ENCODE data around the gene ASB18. TPM values are rescaled to one million over a fixed set of nuclear protein-coding genes. Genes with fewer than 3 reads are reported as not detected.

ASB18 gene
- polyA plus RNA-seq, 10 donors, result 2.9 to 12.9 (median 5.6) TPM

Other genes starting within 250 kb of the ASB18 start
- gene GBX2, start 96.0 kb downstream of the ASB18 start, polyA plus RNA-seq (ENCODE audit: insufficient read length in 10 of 10), result under 1 TPM in 2 of 10 donors, not detected in 8; 0.16 to 0.25 TPM